Measurements from ENCODE around the gene MEX3A.

The MEX3A gene

DNA sequence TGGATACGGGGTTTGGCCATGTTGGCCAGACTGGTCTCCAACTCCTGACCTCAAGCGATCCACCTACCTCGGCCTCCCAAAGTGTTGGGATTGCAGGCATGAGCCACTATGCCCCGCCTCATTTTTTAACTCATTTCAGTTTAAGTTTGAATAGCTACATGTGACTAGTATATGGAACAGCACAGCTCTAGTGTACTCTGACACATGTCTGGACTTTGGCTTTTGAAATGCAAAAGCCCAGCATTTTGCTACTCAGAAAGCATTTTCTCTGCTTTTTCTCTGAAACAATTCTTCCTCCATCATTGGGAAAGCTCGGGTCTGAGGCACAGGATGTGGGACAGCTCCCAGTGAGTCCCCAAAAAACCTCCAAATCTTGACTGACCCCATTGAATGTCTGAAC lies 57.5 kb downstream of the MEX3A start:
- no peak overlapping the region for H3K4me3 ChIP-seq (ENCODE audit: low read length, poor library complexity, severe bottlenecking)
- H3F3A ChIP-seq (ENCODE audit: low read depth): no peaks in the 10 kb centered on the region
- no peaks in the 10 kb centered on the region for H3K9me2 ChIP-seq (replicated peaks; ENCODE audit: low read depth, low read length)
- no peaks in the 10 kb centered on the region for H3K9me3 ChIP-seq (ENCODE audit: insufficient read depth, low read depth, low read length)
- H3K36me3 ChIP-seq (ENCODE audit: insufficient read depth, low read length): no peaks in the 10 kb centered on the region
- H4K20me1 ChIP-seq (ENCODE audit: insufficient read depth, low read length, poor library complexity, severe bottlenecking): peaks cover 4% of the 10 kb centered on the region
- no peak overlapping the region for H2AFZ ChIP-seq (ENCODE audit: low read length)
- H3K9ac ChIP-seq (ENCODE audit: low read depth, low read length, poor library complexity, severe bottlenecking): no peak overlapping the region
- no peak overlapping the region for H3K4me2 ChIP-seq (ENCODE audit: low read depth, low read length, poor library complexity, severe bottlenecking)
- peaks cover 8% of the 10 kb centered on the region for H3K79me2 ChIP-seq (ENCODE audit: insufficient read depth, low read length)
- H3K4me1 ChIP-seq (ENCODE audit: insufficient read depth, low read length, poor library complexity, severe bottlenecking): peaks cover 3% of the 10 kb centered on the region
- no peaks in the 10 kb centered on the region for H3K27me3 ChIP-seq (ENCODE audit: insufficient read depth, low read length, poor library complexity, severe bottlenecking)
- TF ChIP-seq, protein P1, sequence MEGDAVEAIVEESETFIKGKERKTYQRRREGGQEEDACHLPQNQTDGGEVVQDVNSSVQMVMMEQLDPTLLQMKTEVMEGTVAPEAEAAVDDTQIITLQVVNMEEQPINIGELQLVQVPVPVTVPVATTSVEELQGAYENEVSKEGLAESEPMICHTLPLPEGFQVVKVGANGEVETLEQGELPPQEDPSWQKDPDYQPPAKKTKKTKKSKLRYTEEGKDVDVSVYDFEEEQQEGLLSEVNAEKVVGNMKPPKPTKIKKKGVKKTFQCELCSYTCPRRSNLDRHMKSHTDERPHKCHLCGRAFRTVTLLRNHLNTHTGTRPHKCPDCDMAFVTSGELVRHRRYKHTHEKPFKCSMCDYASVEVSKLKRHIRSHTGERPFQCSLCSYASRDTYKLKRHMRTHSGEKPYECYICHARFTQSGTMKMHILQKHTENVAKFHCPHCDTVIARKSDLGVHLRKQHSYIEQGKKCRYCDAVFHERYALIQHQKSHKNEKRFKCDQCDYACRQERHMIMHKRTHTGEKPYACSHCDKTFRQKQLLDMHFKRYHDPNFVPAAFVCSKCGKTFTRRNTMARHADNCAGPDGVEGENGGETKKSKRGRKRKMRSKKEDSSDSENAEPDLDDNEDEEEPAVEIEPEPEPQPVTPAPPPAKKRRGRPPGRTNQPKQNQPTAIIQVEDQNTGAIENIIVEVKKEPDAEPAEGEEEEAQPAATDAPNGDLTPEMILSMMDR (conservative IDR thresholded peaks at IDR 0.05; ENCODE audit: low read length): no peak
- no peak for TF ChIP-seq EZH2phosphoT487 (IDR thresholded peaks at IDR 0.05; ENCODE audit: borderline replicate concordance)
